SK-N-SH treated with all-trans-retinoic acid at 6 μM for 48 hours (cell line): ENCODE results near the gene PRM3.

ENCODE experiments used
- ATAC-seq: fragments of 200-7000 bp; cut with Tn5 transposase; 3 replicates; pipeline ENCODE4 v1.9.1; 2020; ENCODE audit warnings: mild to moderate bottlenecking, moderate library complexity
- ARNTL ChIP-seq: fragments of 450-650 bp; formaldehyde crosslinking; IDR thresholded peaks from 2 replicates; pipeline ENCODE4 v1.5.0; 2020; ENCODE audit warnings: low read depth, mild to moderate bottlenecking, moderate library complexity, borderline replicate concordance
- CREB5 ChIP-seq: fragments of 250-450 bp; sonication (Bioruptor Pico); IDR thresholded peaks from 2 replicates; pipeline ENCODE4 v1.5.1; 2020; ENCODE audit warnings: low read depth, mild to moderate bottlenecking, moderate library complexity
- CSDC2 ChIP-seq: fragments of 250-450 bp; sonication (Bioruptor Pico); IDR thresholded peaks from 2 replicates; pipeline ENCODE4 v1.5.0; 2020; ENCODE audit warnings: mild to moderate bottlenecking, moderate library complexity
- CSRNP3 ChIP-seq: fragments of 250-450 bp; sonication (Bioruptor Pico); IDR thresholded peaks from 2 replicates; pipeline ENCODE4 v1.5.1; 2021; ENCODE audit warnings: mild to moderate bottlenecking, moderate library complexity
- ESRRG ChIP-seq: fragments of 250-450 bp; sonication (Bioruptor Pico); IDR thresholded peaks from 2 replicates; pipeline ENCODE4 v1.6.1; 2021; ENCODE audit warnings: mild to moderate bottlenecking
- GLIS3 ChIP-seq: fragments of 250-450 bp; sonication (Bioruptor Pico); IDR thresholded peaks from 2 replicates; pipeline ENCODE4 v1.5.0; 2020; ENCODE audit warnings: mild to moderate bottlenecking, moderate library complexity
- ISL1 ChIP-seq: fragments of 250-450 bp; sonication (Bioruptor Pico); IDR thresholded peaks from 2 replicates; pipeline ENCODE4 v2.1.2; 2022; ENCODE audit warnings: mild to moderate bottlenecking, moderate library complexity
- OSR1 ChIP-seq: fragments of 250-450 bp; sonication (Bioruptor Pico); IDR thresholded peaks from 2 replicates; pipeline ENCODE4 v1.8.0; 2022; ENCODE audit warnings: moderate library complexity, mild to moderate bottlenecking, inconsistent platforms
- PATZ1 ChIP-seq: fragments of 250-450 bp; sonication (Bioruptor Pico); IDR thresholded peaks from 2 replicates; pipeline ENCODE4 v1.8.0; 2020; ENCODE audit warnings: mild to moderate bottlenecking, moderate library complexity, borderline replicate concordance
- POU6F1 ChIP-seq: fragments of 250-450 bp; sonication (Bioruptor Pico); IDR thresholded peaks from 2 replicates; pipeline ENCODE4 v1.8.0; 2021; ENCODE audit warnings: low read depth, mild to moderate bottlenecking, moderate library complexity, borderline replicate concordance
- PPARA ChIP-seq: fragments of 250-450 bp; sonication (Bioruptor Pico); IDR thresholded peaks from 2 replicates; pipeline ENCODE4 v1.5.0; 2020; ENCODE audit warnings: mild to moderate bottlenecking, borderline replicate concordance
- RARB ChIP-seq: fragments of 250-450 bp; sonication (Bioruptor Pico); IDR thresholded peaks from 2 replicates; pipeline ENCODE4 v1.8.0; 2021; ENCODE audit warnings: mild to moderate bottlenecking, moderate library complexity
- SNAI2 ChIP-seq: fragments of 250-450 bp; sonication (Bioruptor Pico); IDR thresholded peaks from 2 replicates; pipeline ENCODE4 v1.5.0; 2020; ENCODE audit warnings: mild to moderate bottlenecking, moderate library complexity
- TCF4 ChIP-seq: fragments of 250-450 bp; sonication (Bioruptor Pico); IDR thresholded peaks from 2 replicates; pipeline ENCODE4 v1.8.0; 2021; ENCODE audit warnings: mild to moderate bottlenecking, moderate library complexity, borderline replicate concordance
- TOX ChIP-seq: fragments of 250-450 bp; sonication (Bioruptor Pico); IDR thresholded peaks from 2 replicates; pipeline ENCODE4 v1.8.0; 2021; ENCODE audit warnings: mild to moderate bottlenecking, moderate library complexity, borderline replicate concordance
- ZC3H10 ChIP-seq: fragments of 250-450 bp; sonication (Bioruptor Pico); IDR thresholded peaks from 2 replicates; pipeline ENCODE4 v1.5.1; 2021; ENCODE audit warnings: mild to moderate bottlenecking, moderate library complexity
- ZFP3 ChIP-seq: fragments of 250-450 bp; sonication (Bioruptor Pico); IDR thresholded peaks from 2 replicates; pipeline ENCODE4 v1.5.0; 2020; ENCODE audit warnings: mild to moderate bottlenecking, moderate library complexity
- ZFP30 ChIP-seq: fragments of 450-650 bp; formaldehyde crosslinking; IDR thresholded peaks from 2 replicates; pipeline ENCODE4 v1.5.0; 2022; ENCODE audit warnings: mild to moderate bottlenecking, moderate library complexity
- ZNF8 ChIP-seq: fragments of 450-650 bp; formaldehyde crosslinking; IDR thresholded peaks from 2 replicates; pipeline ENCODE4 v1.5.0; 2020; ENCODE audit warnings: mild to moderate bottlenecking, moderate library complexity

The PRM3 gene

GRCh38 chr16:11257131-11257938 lies 16.1 kb downstream of the PRM3 start:
- peak; percentile 84 for ATAC-seq
- no peak for TF ChIP-seq GLIS3 (CRISPR knock-in tag)
- no peak for TF ChIP-seq PPARA (CRISPR knock-in tag)

- peak; percentile 53 for ATAC-seq
These were observed 16.7 kb downstream of the PRM3 start for GRCh38 chr16:11256661-11257130.

GRCh38 chr16:11255737-11256660 lies 17.4 kb downstream of the PRM3 start, which contains the start of gene SOCS1:
Gene SOCS1, minus strand, starts transcription at chr16:11256204. Its CDS starts 726 bp downstream, at chr16:11255478.
- no peak for TF ChIP-seq OSR1 (CRISPR knock-in tag)
- TF ChIP-seq ARNTL (CRISPR knock-in tag): 0 out of 2 replicates have a peak, but pooled peaks have one; percentile 21
- TF ChIP-seq ZC3H10 (CRISPR knock-in tag): peak; percentile 28; the same call in 1 of the 2 replicates
- no peak for TF ChIP-seq CSDC2 (CRISPR knock-in tag)
- no peak for TF ChIP-seq ZFP30 (CRISPR knock-in tag)
- TF ChIP-seq PATZ1 (CRISPR knock-in tag): no peak
- no peak for TF ChIP-seq RARB (CRISPR knock-in tag)
- TF ChIP-seq POU6F1 (CRISPR knock-in tag): no peak
- no peak for TF ChIP-seq CSRNP3 (CRISPR knock-in tag)
- TF ChIP-seq TCF4 (CRISPR knock-in tag): no peak
- peak; percentile 74 for ATAC-seq

More at GRCh38 chr16:11256661-11257130, 16.7 kb downstream of the PRM3 start:
- TF ChIP-seq OSR1 (CRISPR knock-in tag): no peak
- no peak for TF ChIP-seq ISL1 (CRISPR knock-in tag)
- TF ChIP-seq PPARA (CRISPR knock-in tag): no peak
- no peak for TF ChIP-seq TOX (CRISPR knock-in tag)
- TF ChIP-seq ZFP3 (CRISPR knock-in tag): no peak
- no peak for TF ChIP-seq PATZ1 (CRISPR knock-in tag)
- no peak for TF ChIP-seq ZC3H10 (CRISPR knock-in tag)
- no peak for TF ChIP-seq TCF4 (CRISPR knock-in tag)
- TF ChIP-seq POU6F1 (CRISPR knock-in tag): no peak
- TF ChIP-seq GLIS3 (CRISPR knock-in tag): no peak
- no peak for TF ChIP-seq ARNTL (CRISPR knock-in tag)
- TF ChIP-seq CSDC2 (CRISPR knock-in tag): no peak
- no peak for TF ChIP-seq CREB5 (CRISPR knock-in tag)
- no peak for TF ChIP-seq ZNF8 (CRISPR knock-in tag)
- no peak for TF ChIP-seq SNAI2 (CRISPR knock-in tag)
- no peak for TF ChIP-seq ESRRG (CRISPR knock-in tag)
- TF ChIP-seq RARB (CRISPR knock-in tag): no peak
- TF ChIP-seq, all 23 proteins: peak for 0
